Right hindlimb (tissue), 1 donor: ENCODE results near the gene ELOF1.
"Not testable (repeated sequence)": the region's sequence is repeated elsewhere in the genome, so short reads cannot be mapped to it uniquely, and the experiment has no call there.

Source experiments
- DNase-seq: peaks from one replicate; pipeline ENCODE4 v3.0.0-alpha.2; 2018

Gene ELOF1

DNA sequence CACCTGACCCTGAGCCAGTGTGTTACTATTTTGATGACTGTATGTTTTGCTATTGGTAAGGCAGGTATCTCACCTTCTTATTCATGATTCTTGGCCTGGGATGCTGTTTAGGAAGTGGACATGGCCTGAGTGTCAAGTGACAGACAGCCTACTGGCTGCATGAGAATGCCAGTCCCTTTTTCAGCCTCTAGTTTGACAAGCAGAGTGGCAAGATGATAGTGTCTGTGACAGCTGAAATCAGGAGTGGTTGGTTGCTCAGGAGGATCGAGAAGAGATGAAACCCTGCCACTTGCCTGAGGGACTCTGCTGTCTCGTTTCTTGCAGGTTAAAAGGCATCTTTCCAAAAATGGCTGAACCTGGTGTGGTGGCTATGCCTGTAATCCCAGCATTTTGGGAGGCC, 7.1 kb upstream of the ELOF1 start:
- DNase-seq: no peak

DNA sequence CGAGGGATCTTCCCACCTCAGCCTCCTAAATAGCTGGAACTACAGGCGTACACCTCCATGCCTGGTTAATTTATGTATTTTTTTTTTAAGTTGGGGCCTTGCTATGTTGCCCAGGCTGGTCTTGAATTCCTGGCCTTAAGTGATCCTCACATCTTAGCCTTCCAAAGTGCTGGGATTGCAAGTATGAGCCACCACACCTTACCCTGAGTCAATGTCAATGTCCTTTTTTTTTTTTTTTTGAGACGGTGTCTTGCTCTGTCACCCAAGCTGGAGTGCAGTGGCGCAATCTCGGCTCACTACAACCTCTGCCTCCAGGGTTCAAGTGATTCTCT, 6.6 kb upstream of the ELOF1 start:
- not testable (repeated sequence) for DNase-seq

DNA sequence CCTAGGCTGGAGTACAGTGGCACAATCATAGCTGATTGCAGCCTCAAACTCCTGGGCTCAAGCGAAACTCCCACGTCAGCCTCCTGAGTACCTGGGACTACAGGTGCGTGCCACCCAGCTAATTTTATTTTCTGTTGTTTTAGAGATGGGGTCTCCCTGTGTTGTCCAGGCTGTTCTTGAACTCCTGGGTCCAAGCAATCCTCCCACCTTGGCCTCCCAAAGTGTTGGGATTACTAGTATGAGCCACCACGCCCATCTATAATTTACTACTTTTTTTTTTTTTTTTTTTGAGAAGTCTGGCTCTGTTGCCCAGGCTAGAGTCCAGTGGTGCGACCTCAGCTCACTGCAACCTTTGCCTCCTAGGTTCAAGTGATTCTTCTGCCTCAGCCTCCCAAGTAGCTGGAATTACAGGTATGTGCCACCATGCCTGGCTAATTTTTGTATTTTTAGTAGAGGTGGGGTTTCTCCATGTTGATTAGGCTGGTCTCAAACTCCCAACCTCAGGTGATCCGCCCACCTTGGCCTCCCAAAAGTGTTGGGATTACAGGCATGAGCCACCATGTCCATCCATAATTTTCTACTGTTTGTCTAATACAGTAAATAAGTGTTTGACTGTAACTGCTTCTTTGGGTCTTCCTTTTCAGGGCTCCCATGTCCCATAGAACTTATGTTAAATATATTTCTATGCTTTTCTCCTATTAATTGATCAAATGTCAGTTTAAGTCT, 5.2 kb upstream of the ELOF1 start:
- DNase-seq: not testable (repeated sequence)

DNA sequence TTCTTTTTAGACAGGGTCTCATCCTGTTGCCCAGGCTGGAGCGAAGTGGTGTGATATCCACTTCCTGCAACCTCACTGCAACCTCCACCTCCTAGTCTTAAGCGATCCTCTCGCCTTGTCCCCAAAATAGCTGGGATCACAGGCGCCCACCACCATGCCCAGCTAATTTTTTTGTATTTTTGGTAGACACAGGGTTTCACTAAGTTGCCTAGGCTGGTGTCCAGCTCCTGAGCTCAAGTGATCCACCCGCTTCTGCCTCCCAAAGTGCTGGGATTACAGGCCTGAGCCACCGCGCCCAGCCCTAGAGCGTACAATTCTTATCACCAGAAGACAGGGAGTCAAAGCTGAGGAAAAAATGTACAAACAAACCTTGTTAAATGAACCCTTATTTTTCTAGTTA, 4.5 kb upstream of the ELOF1 start:
- no peak for DNase-seq

DNA sequence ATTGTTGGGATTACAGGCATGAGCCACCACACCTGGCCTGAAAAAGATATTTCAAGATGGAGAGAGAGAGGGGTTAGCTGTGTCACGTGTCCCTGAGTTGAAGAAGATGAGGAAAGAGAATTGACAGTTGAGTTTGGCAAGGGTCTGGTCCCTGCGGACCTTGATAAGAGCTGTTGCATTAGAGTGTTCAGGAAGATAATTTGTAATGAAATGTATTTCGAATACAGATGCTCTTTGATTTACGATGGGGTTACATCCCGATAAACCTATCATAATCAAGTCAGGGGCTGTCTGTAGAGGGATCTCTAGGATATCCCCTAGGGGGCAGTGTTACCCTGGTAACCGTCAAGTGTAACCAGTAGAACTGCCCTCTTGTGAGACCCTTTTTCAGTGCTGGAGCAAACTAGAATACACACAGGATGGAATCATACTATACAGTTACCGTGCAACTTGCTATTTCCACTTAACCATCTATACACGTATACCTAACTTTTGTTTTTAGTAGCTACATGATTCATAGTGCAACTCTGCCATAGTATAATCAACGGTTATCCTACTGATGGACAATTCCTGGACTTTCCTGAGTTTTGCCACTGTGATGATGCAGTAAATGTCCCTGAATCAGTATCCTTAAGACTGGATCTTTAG, 1.5 kb upstream of the ELOF1 start:
- peak; percentile 52 for DNase-seq

DNA sequence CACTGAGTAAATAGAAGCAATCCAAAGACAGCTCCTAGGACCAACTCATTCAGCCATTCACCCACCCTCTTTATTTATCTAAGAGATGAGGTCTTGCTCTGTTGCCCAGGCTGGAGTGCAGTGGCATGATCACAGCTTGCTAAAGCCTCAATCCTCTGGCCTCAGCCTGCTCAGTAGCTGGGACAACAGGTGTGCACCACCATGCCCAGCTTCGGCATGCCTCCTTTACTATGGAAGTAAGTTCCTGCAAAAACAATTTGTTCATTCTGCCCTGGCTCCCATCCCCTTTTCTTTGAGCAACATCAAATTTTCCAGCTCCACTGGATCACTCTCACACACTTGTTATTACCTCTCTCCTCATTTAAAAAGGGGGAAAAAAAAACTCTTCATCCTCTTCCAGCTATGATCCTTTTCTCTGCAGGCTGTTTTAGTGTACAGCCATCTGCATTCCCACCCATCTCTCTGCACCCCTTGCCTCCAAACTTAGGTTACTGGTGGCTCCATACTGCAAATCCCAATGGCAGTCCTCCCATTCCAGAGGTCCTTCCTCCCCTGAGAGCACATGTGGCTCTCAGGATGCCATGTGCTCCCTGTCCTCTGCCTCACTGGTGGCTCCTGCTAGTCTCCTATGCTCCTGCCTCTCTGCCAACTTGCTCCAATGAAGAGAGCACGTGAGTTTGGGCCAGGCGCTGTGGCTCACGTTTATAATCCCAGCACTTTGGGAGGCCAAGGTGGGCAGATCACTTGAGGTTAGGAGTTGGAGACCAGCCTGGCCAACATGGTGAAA, 2.2 kb downstream of the ELOF1 start:
- no peak for DNase-seq

DNA sequence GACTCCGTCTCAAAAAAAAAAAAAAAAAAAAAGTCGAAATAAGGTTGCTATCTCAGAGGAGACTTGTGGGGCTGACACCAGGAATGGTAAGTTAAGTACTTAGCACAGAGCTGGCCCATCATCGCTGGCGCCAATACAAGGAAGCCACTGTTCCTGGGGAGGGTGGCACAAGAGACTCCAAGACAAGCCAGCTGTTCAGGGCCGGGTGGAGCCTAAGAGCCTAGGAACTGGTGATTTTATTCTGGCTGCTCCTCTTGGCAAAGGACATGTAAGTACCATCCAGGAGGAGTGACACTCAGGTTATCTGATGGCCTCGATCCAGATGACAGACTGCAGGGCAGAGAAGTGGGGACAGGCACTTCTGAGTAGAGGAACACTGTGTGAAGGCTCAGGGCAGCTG, 3.8 kb downstream of the ELOF1 start:
- DNase-seq: no peak

DNA sequence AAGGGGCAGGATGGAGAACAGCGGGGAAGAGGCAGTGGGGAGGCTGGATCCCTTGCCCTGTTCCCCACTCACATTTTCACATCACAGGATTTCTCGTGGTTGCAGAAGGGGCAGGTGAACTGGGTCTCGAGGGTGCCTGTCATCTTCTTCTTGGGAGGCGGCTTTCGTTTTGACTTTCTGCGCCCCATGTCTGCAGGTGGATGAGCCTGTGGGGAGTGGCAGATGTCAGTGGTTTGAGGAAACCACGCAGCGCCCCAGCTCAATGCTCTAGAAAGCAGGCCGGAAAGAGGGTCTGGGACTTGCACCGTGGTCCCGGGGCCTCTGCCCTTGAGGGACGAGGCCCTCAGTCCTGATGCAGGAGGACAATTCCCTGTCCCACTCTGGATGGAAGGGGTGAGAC, 4.9 kb downstream of the ELOF1 start:
- no peak for DNase-seq

DNA sequence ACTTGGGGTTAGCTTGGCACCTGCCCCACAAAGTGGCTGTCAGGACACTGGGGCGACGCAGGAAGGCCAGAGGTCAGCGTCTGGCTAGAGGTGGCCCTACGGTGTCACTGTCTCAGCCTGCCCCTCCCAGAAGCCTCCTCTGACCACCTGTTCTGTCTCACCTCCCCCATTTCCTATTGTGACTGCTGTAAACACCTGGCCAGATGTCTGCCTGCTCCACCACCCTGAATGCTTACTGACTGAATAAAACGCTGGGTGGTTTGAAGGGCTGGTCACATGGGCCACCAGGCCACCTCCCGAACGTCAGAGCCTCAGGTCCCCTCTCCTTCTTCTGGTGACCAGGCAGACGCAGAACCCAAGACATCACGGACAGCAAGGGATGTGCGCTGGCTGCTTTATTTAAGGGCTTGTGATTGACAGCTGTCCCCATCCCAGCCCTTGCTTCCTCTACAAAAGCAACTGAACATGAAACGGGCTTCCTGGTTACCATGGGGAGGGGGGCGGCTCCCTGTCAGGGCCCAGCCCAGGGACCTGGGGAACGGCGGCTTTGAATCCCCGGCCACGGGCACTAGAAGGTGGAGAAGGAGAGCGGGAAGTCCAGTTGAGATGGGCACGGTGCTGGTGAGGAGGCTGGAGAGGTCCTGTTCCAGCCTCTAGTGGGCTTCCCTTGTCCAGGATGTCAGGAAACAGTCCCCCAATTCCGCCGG, 6.2 kb downstream of the ELOF1 start:
- DNase-seq: no peak

DNA sequence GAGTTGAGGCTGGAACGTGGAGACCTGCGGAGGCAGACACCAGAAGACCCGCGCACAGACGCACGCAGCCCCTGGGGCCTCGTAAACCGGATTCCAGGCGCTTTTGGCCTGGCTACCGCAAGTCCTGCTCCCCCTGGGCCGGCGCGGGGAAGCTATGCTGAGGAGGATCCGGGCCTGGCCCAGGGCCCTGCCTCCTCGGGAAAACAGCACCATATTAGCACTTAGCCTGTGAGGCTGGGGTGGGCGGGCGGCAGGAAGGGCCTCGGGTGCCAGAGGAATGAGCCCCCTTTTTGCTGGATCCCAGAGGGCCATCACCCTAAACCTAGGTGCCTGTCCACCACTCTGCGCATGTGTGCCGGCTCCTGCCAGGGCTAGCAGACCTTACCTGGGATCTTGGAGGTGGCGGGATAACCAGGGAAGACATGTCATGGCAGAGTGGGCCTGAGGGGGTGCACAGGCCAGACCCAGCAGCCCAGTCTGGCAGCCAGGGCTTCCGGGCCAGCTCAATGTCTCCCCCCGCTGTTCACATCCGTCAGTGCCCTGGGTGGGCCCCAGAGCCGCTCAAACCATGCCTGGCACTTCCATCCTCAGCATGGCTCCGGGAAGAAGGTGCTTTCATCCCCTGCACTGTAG, 7.3 kb downstream of the ELOF1 start:
- DNase-seq: no peak

DNA sequence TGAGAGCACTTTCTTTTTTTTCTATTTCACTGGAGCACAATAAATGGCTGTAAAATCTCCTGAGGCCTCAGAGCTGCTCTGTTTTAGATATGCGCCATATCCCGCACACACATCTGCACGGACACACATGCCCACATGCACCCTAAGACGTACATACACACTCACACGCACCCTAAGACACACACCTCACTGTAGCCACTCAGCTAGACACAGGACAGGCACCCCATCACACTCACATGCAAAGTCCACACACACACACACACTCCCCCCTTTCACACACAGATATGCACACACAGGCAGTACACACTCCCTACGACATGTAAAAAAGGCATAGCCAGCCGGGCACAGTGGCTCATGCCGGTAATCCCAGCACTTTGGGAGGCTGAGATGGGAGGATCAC, 8.8 kb downstream of the ELOF1 start:
- DNase-seq: no peak

DNA sequence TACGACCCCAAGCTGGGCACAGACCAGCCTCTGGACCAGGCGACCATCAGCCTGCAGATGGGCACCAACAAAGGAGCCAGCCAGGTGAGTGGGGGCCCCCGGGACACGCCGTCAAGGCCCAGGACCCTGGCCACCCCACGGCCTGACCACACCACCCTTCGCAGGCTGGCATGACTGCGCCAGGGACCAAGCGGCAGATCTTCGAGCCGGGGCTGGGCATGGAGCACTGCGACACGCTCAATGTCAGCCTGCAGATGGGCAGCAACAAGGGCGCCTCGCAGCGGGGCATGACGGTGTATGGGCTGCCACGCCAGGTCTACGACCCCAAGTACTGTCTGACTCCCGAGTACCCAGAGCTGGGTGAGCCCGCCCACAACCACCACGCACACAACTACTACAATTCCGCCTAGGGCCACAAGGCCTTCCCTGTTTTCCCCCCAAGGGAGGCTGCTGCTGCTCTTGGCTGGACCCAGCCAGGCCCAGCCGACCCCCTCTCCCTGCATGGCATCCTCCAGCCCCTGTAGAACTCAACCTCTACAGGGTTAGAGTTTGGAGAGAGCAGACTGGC, 9.6 kb downstream of the ELOF1 start:
- DNase-seq: no peak

DNA sequence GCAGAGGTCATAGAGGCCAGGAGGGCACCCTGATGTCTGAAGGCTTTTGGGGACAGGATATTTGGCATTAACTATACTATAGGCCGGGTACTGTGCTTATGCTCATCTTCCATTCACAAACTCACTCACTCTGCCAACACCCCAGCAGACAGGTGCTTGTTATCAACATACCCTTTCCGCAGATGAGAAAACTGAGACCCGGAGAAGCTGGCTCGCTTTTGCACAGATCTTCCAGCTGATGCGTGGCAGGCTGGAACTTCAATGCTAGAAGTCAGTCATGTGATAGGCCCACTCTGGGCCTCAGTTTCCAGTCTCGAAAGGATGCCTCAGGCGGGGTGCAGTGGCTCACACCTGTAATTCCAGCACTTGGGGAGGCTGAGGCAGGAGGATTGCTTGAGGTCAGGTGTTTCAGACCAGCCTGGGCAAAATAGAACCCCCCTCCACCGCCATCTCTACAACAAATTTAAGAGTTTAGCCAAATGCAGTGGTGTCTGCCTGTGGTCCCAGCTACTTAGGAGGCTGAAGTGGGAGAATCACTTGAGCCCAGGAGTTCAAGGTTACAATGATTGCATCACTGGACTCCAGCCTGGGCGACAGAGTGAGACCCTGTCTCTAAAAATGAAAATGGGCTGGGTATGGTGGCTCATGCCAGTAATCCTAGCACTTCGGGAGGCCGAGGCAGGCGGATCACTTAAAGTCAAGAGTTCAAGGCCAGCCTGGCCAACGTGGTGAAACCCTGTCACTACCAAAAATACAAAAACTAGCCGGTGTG, 10.9 kb downstream of the ELOF1 start:
- DNase-seq: no peak

DNA sequence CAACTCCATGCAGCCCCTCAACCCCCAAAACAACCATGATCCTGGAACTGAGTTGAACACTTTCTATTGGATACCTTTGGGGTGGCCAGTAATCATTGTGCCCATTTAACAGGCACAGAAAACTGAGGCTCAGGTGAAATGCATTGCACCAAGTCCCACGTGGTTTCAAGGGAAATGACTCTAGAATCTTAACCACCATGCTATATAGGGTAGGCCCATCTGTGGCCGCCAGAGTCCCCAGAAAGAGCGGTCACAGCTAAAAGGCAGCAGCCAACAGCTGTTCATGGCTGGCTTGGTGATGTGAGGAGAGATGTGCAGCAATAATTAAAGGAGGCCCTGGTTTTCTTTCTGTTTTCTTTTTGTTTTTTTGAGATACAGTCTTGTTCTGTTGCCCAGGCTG, 17.8 kb downstream of the ELOF1 start:
- DNase-seq: no peak

DNA sequence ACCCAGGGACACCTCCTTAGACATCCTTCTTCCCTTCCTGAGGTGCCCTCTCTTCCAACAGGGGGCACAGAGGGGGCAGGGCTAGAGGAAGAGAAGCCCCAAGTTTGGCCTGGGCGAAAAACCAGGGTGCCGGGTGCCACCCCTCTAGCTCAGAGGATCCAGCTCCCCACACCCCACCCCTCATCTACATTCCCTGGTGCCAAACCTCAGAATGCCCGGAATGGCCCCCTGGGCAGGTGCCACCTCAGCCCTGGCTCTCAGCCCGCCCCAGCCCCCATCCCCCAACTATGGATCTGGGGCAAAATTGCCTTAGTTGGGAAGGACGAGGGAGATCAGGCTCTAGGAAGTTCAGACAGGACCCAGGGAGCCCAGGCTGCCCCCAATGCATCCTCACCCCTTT, 18.4 kb downstream of the ELOF1 start:
- no peak for DNase-seq

DNA sequence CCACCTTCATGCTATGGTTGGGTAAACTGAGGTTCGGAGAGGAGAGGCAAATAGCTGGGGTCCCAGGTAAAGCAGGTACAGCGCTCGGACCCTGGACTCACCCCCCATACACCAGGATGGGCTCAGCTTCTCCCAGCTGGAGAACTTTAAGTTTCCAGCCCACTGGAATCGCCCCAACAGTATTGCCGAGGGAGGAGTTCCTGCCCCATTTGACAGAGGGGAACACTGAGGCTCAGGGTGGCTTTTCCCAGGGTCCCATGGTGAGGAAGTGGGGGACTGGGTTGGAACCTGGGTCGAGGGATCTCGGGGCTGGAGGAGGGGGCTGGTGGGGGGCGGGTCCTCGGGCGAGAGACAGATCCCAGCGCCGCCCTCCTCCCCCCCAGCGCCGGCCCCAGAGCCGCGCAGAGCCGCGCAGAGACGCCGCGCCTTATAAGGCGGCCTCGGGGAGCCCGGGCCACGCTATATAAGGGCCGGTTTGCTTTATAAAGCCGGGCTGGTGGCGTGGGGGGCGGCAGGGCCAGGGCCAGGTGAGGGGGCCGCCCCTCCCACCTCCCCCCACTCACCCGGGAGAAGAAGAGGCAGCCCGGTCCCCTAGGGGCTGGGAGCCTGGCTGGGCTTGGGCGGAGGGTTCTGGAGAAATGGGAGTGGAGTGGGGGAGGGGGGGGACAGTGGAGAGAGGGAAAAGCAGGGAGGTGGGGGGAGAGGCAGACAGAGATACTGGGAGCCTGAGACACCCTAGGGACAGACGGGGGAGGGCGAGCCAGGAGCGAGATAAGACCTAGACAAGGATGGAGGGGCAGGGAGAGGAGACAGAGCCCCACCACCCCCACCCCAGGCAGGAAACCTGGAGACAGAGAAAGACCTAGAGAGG, 19.3 kb downstream of the ELOF1 start:
- peak; percentile 51 for DNase-seq

DNA sequence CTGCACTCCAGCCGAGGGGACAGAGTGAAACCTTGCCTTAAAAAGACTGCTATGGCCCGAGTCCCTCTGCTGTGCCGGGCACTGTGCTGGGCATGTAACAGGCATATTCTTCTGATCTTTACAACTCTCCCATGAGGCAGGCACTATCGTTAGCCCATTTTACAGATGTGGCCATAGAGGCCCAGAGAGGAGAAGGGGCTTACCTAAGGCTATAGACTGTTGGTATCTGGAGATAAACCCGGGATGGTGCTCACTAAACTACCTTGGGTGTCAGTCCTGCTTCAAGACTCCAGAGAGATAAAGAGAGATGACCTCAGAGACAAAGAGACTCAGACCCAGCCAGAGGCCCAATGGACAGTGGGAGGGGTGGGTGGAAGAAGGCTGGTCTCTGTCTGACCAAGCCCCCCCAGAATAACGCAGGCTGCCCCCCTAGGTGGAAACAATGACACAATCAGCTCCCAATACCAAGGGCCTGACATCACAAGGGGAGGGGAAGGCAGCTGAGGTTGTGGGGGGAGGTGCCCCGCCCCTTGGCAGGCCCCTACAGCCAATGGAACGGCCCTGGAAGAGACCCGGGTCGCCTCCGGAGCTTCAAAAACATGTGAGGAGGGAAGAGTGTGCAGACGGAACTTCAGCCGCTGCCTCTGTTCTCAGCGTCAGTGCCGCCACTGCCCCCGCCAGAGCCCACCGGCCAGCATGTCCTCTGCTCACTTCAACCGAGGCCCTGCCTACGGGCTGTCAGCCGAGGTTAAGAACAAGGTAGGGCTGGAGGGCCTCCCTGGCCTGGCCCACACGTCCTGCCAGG, 20.6 kb downstream of the ELOF1 start, which contains the start of gene CNN1:
TSS of gene CNN1 (plus strand) at position 620 of the 805 bp plus-strand sequence. CDS start at position 697, 77 bp downstream.
- peak; percentile 87 for DNase-seq

DNA sequence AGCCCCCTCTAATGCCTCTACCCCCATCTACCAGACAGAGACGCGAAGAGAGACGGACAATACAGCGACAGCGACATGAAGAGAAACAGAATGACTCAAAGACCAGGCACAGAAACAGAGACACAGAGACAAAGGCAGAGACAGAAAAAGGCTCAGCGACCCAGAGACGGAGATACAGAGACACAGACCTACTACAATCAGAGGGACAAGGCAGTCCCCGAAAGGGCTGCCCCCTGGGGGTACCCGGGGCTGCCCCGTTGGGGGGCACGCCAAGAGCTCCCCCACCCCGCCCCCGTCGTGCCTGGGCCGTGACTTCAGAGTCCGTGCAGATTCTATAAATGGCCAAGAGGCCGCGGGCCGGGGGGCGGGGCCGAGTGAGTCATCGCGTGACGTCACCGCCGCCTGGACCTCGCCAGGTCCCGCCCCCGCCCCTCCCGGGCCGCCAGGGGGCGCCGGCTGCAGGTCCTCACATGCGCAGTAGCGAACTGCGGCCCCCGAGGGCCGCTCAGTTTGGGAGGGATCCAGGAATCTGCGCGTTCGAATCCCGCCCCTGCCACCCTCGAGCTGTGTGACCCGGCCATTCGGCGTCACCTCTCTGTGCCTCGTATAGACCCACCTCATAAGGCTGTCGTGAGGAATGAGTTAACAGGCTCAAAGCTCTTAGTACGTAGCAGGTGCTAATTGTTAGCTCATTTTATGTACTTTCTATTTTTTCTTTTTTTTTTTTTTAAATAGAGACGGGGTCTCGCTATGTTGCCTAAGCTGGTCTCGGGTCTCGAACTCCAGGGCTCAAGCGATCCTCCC, 23.0 kb downstream of the ELOF1 start:
- DNase-seq: peak; percentile 87

DNA sequence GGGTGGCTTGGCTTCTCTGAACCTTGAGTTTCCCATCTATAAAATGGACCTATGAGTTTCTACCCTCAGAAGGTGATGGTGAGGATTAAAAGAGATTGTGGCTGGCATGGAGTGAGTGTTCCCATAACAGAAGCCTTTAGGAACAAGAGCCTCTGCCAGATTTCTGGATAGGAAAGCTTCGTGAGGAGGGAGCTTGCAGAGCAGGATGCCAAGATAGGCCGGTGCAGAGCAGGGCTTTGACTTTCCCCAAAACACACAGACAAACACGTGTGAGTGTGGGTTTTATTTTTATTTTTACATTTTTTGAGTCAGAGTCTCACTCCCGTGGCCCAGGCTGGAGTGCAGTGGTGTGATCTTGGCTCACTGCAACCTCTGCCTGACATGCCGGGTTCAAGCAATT, 24.1 kb downstream of the ELOF1 start:
- no peak for DNase-seq
